ENCODE results near the gene RNF150.

DNA sequence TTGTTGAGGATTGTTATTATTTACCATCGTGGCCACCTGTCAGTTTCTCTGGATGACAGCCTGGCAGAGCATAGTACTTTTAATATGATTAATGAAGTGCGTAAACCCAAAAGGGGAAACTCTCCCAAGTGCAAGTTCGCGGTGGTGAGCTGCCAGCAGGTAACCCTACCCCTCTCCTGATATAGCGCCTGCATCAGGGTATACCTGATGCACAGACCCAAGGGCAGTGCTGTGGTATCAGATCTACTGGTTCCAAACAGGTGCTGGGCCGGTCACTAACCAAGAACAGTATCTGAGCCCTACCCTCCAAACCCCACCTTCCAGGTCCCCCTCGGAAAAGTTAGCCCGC lies 1.6 kb downstream of the RNF150 start:
- TF ChIP-seq SUZ12 (IDR thresholded peaks at IDR 0.05; ENCODE audit: low read length) (0 out of 2 replicates have a peak, but pooled peaks have one; percentile 54), SRF (IDR thresholded peaks at IDR 0.05; ENCODE audit: low read depth, low read length) (no peak), POLR2A (IDR thresholded peaks at IDR 0.05; ENCODE audit: control extremely low read depth in 1 of 2, low read depth in 2 of 2, low read length in 2 of 2) (no peak), EZH2 (IDR thresholded peaks at IDR 0.05; ENCODE audit: low read depth, low read length, severe bottlenecking) (no peak), SIX5 (IDR thresholded peaks at IDR 0.05; ENCODE audit: low read depth, low read length) (no peak)
- TF ChIP-seq, protein P1, sequence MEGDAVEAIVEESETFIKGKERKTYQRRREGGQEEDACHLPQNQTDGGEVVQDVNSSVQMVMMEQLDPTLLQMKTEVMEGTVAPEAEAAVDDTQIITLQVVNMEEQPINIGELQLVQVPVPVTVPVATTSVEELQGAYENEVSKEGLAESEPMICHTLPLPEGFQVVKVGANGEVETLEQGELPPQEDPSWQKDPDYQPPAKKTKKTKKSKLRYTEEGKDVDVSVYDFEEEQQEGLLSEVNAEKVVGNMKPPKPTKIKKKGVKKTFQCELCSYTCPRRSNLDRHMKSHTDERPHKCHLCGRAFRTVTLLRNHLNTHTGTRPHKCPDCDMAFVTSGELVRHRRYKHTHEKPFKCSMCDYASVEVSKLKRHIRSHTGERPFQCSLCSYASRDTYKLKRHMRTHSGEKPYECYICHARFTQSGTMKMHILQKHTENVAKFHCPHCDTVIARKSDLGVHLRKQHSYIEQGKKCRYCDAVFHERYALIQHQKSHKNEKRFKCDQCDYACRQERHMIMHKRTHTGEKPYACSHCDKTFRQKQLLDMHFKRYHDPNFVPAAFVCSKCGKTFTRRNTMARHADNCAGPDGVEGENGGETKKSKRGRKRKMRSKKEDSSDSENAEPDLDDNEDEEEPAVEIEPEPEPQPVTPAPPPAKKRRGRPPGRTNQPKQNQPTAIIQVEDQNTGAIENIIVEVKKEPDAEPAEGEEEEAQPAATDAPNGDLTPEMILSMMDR (IDR thresholded peaks at IDR 0.05; ENCODE audit: control extremely low read depth in 1 of 3, insufficient read depth in 1 of 3, low read depth in 1 of 3, low read length in 3 of 3): no peak

Measured in H1 (cell line).